Body of pancreas (tissue), 4 donors: ENCODE data around the gene DNAH3. TPM values are rescaled to one million over a fixed set of nuclear protein-coding genes. Genes with fewer than 3 reads are reported as not detected.

Experiments used
- ATAC-seq: fragments of 150-250 bp; one replicate; pipeline ENCODE4 v1.9.1; 2016
- DNase-seq, 4 donors: peaks; one replicate each; pipeline ENCODE4 v3.0.0-alpha.2; 2019
- H3K27ac ChIP-seq, 4 donors: fragments of 200-600 bp; sonication (generic); 1 replicate in 3 of 4; 2 replicates in 1 of 4; pipeline versions ENCODE4 v1.5.1 to v1.6.1; 2016 to 2019; ENCODE audit warnings: mild to moderate bottlenecking in 1 of 4, mixed read lengths in 1 of 4, moderate library complexity in 1 of 4
- H3K27me3 ChIP-seq, 2 donors: fragments of 200-600 bp; sonication (generic); one replicate each; pipeline ENCODE4 v1.6.0; 2016; ENCODE audit warnings: mild to moderate bottlenecking in 1 of 2
- H3K36me3 ChIP-seq, 2 donors: fragments of 200-600 bp; sonication (generic); replicated peaks in 1 of 2; 2 replicates each; pipeline ENCODE4 v1.5.1; 2016; ENCODE audit warnings: low read depth in 2 of 2; ENCODE audit not compliant: insufficient read depth in 1 of 2
- H3K4me1 ChIP-seq: fragments of 200-600 bp; sonication (generic); one replicate; pipeline ENCODE4 v1.6.0; 2016
- H3K4me3 ChIP-seq, 2 donors: fragments of 200-600 bp; sonication (generic); 1 replicate in 1 of 2; 2 replicates in 1 of 2; pipeline ENCODE4 v1.5.1; 2016 to 2019
- H3K9me3 ChIP-seq, 3 donors: fragments of 200-600 bp; sonication (generic); 1 replicate in 2 of 3; 2 replicates in 1 of 3; pipeline ENCODE4 v1.5.1; 2016
- POLR2A ChIP-seq, 3 donors: fragments of 450-650 bp; IDR thresholded peaks; one replicate each; pipeline ENCODE4 v1.6.1; 2016; ENCODE audit warnings: antibody characterized with exemption in 3 of 3, mild to moderate bottlenecking in 2 of 3
- WGBS, 2 donors: methylation state at CpG; one replicate each; pipeline ENCODE4 v1.1.5; 2017; 5-methylcytosine and 5-hydroxymethylcytosine counted together
- intact Hi-C: fragments of 100-400 bp; cut with DNase I; formaldehyde crosslinking; loops from one replicate; pipeline ENCODE4 v1.15.1; 2023
- total RNA-seq, 2 donors: library from RNA; depleted of rRNA; stranded (reverse); fragments of >200 nt; gene quantifications; one replicate each; pipeline ENCODE4 v1.1.0, GENCODE V29; 2016
- TF ChIP-seq, protein P1 (sequence below), 7 experiments: fragments of 450-650 bp in 4 of 7; fragments of 200-600 bp in 3 of 7; sonication (generic) in 3 of 7; IDR thresholded peaks; one replicate each; pipeline ENCODE4 v1.5.1; 2016 to 2019; ENCODE audit warnings: antibody characterized with exemption in 7 of 7

DNAH3 gene
- total RNA-seq, 2 donors from 2014 or later = not detected

DNA sequence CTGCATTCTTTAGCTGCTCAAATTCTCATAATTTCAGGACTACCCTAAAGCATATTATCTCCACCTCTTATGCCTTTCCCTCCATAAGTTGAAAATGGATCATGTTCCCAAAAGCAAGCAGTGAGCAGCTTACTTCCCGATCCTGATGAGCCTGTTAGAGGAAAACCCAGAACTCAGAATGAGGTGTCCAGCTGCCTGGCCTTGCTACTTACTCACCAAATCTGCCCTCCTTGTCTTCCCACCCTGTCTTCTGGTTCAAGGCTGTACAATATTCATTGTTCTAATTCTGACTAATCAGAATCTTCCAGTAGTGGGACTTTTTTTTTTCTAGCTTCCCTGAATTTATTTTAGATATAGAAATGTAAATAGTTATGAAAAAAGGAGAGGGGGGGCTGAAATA is 239.3 kb downstream of the DNAH3 start:
- Histone ChIP-seq H3K36me3 (no peaks in the 10 kb centered on the region), H3K4me3 (no peak overlapping the region), H3K27me3 (no peaks in the 10 kb centered on the region), H3K4me1 (peaks cover 18% of the 10 kb centered on the region), H3K9me3 (no peaks in the 10 kb centered on the region), H3K27ac (peak overlapping the region in 1 of 4 donors; percentile 40)
- WGBS, 2 donors = 50 to 72% methylated on average over 1 of the region's 1 CpG
- DNase-seq = no peak
- no peak for ATAC-seq
- intact Hi-C loops = no loop called here
- TF ChIP-seq, protein P1, sequence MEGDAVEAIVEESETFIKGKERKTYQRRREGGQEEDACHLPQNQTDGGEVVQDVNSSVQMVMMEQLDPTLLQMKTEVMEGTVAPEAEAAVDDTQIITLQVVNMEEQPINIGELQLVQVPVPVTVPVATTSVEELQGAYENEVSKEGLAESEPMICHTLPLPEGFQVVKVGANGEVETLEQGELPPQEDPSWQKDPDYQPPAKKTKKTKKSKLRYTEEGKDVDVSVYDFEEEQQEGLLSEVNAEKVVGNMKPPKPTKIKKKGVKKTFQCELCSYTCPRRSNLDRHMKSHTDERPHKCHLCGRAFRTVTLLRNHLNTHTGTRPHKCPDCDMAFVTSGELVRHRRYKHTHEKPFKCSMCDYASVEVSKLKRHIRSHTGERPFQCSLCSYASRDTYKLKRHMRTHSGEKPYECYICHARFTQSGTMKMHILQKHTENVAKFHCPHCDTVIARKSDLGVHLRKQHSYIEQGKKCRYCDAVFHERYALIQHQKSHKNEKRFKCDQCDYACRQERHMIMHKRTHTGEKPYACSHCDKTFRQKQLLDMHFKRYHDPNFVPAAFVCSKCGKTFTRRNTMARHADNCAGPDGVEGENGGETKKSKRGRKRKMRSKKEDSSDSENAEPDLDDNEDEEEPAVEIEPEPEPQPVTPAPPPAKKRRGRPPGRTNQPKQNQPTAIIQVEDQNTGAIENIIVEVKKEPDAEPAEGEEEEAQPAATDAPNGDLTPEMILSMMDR (IDR thresholded peaks at IDR 0.05) = no peak
- TF ChIP-seq POLR2A (IDR thresholded peaks at IDR 0.05) = no peak

DNA sequence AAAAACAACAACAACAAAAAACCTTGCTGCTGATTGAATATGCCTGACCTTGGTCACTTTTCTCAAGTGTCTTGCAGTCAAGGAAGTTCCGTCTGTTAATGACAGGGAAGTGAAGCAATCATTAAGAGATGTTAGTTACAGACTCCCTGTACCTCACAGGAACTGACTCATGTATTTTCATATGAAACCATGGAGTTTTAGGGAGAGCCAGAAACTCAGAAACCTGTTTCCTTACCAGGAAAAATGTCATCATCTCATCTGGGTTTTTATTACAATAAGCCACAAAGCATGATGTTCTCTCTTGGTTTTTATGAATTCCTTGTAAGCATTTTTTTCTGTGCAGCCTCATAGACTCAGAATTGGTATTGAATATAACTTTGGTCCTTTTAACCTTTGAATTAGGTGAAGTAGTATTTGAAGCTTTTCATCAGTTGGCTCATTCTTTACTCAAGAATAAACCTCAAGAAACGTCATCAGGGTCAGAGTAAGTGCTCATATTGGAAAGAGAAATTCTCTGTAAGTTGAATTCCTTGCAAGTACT is 239.8 kb downstream of the DNAH3 start:
- whole genome bisulfite sequencing, 2 donors = 32 to 60% methylated on average over 2 of the region's 2 CpGs
- peak; percentile 49 for ATAC-seq

DNA sequence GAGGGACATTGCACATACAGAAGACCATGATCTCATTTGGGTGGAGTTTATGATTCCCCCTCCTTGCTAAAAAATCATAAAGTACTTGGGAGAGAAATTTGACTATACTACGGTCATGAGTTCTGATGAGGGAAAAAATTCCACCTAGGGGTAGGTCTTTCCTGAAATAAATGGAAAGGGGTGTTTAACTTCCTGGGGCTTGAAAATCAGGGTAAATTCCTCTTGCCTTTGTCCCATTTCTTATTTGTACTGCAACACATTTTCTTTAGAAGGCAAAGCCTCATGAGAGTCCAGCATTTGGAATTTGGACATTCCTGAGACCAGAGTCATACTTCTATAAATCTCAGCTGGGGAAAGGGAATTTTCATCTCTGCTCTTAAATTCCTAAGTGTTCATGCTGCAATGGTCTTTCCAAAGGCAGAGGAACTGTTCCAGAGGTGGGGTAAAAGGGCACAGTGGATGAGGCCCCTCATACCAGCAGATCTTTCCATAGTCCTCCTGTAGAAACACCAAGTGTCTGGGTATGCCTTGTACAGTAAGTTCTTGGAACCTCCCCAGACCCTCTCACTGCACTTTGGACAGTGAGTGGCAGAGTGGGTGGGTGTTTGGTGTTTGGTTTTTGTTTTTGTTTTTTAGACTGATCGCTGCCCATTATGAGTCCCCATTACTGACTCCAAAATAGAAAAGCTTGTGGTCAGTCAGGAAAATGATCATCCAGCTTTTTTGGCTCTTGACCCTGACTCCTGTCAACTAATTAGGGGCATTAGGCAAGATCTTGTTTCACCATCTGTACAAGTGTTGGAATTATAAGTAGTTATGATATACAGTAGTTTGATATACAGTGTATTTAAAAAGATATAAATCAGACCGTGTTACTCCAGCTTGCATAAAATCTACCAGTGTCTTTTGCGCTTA is 244.0 kb downstream of the DNAH3 start:
- ATAC-seq = peak; percentile 40
- Histone ChIP-seq H3K27me3 (no peaks in the 10 kb centered on the region), H3K27ac (peak overlapping the region; percentile 37 to 95 (median 62)), H3K4me3 (no peak overlapping the region), H3K9me3 (no peaks in the 10 kb centered on the region), H3K36me3 (no peaks in the 10 kb centered on the region), H3K4me1 (peaks cover 59% of the 10 kb centered on the region)
- 80% methylated on average over 4 of the region's 4 CpGs for WGBS, 2 donors
- no peak for DNase-seq
- no peak for TF ChIP-seq POLR2A (IDR thresholded peaks at IDR 0.05)
- TF ChIP-seq, protein P1 (IDR thresholded peaks at IDR 0.05) = no peak
- intact Hi-C loops = loop anchor here (10.0 kb wide), 1 partner anchor 52 kb away; no protein-coding TSS in a partner anchor

More for the DNA sequence above, 239.8 kb downstream of the DNAH3 start:
- no peaks in the 10 kb centered on the region for H3K27me3 ChIP-seq
- peak overlapping the region in 1 of 4 donors; percentile 40 for H3K27ac ChIP-seq
- H3K36me3 ChIP-seq = no peaks in the 10 kb centered on the region
- intact Hi-C loops = no loop called here
- no peak overlapping the region for H3K4me3 ChIP-seq
- TF ChIP-seq, protein P1 (IDR thresholded peaks at IDR 0.05) = no peak
- TF ChIP-seq POLR2A (IDR thresholded peaks at IDR 0.05) = no peak
- H3K9me3 ChIP-seq = no peaks in the 10 kb centered on the region
- no peak for DNase-seq
- H3K4me1 ChIP-seq = peaks cover 23% of the 10 kb centered on the region

DNA sequence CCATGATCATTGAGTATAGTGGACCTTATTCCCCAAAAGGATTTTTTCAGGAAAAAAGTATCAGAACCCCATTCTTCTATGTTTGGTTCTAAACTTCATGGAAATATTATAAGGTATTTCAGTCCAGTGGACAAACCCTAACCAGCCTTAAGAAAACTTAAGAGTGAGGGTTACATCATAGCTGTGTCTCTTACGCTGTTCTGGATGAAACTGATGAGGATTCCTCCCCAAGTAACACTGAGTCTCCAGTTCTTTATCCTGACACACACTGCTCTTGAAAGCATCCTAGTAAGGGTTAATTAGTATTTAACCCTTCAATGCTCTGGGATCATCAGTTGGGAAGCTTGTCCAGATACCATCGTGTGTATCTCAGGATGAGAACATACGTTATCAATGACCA is 245.1 kb downstream of the DNAH3 start:
- intact Hi-C loops = loop anchor here (10.0 kb wide), 1 partner anchor 51 kb away; no protein-coding TSS in a partner anchor
- TF ChIP-seq, protein P1 (IDR thresholded peaks at IDR 0.05) = no peak
- Histone ChIP-seq H3K27me3 (no peaks in the 10 kb centered on the region), H3K36me3 (no peaks in the 10 kb centered on the region), H3K27ac (peak overlapping the region; percentile 37 to 95 (median 62)), H3K9me3 (no peaks in the 10 kb centered on the region), H3K4me1 (peaks cover 63% of the 10 kb centered on the region), H3K4me3 (no peak overlapping the region)
- ATAC-seq = no peak
- DNase-seq = no peak
- 58 to 70% methylated on average over 3 of the region's 3 CpGs for WGBS, 2 donors
